ENCODE measurements around the gene PDZD4.

DNA sequence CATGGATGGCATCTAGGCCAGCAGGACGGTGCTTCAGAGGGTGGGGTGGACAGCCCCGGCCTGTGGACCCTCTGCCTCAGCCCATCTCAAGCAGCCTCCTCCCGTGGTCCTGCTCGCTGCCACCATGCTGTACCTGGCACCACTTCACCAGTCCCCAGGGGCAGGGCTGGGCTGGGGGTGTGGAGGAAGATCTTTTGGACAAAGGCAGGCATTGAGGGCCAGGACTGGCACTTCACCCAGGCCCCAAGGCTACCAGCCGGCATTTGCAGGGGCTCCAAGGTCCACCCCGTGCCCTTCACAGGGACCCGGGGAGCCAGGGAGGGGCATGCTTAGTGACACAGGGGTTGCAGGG, 65.6 kb downstream of the PDZD4 start:
- TF ChIP-seq POLR2A (IDR thresholded peaks at IDR 0.05; ENCODE audit: low read length) (no peak), GATA1 (IDR thresholded peaks at IDR 0.05; ENCODE audit: low read depth, low read length) (no peak)

Data from erythroblast (primary cell).